Endothelial cell of umbilical vein (primary cell): ENCODE data around the gene TOM1. TPM values are rescaled to one million over a fixed set of nuclear protein-coding genes. Genes with fewer than 3 reads are reported as not detected.

Experiments
- BruUV-seq: library from RNA; stranded (reverse); fragments of 400-500 nt; replicated peaks from 2 replicates; lab custom pipeline; 2021; lab: Mats Ljungman, UMichigan
- CTCF ChIA-PET: fragments of 300-600, 350-600 bp; sonication (Branson Sonifier 250); formaldehyde crosslinking; loops from one replicate; lab custom pipeline; 2021; ENCODE audit warnings: antibody characterized with exemption, inconsistent platforms; lab: Charles Lee
- POLR2A ChIA-PET: fragments of 300-600, 350-600 bp; sonication (Branson Sonifier 250); formaldehyde crosslinking; loops from one replicate; lab custom pipeline; 2021; ENCODE audit warnings: antibody characterized with exemption, inconsistent platforms; lab: Charles Lee
- DNase-seq: peaks from one replicate; pipeline ENCODE4 v3.0.0-alpha.2; 2011; ENCODE audit warnings: low read depth, low spot score
- FAIRE-seq: peaks from 2 replicates; lab custom pipeline; 2011; peaks lifted over from hg19 to GRCh38; lab: Jason Lieb, UNC
- H2AFZ ChIP-seq: 2 replicates; pipeline ENCODE4 v1.6.0; 2012; ENCODE audit warnings: low read depth, low read length, control low read depth, inconsistent platforms
- H3K27ac ChIP-seq: 2 replicates; pipeline ENCODE4 v1.5.1; 2011; ENCODE audit warnings: low read depth, mild to moderate bottlenecking, control low read depth, low read length, moderate library complexity; ENCODE audit not compliant: insufficient read depth
- H3K27me3 ChIP-seq, 2 experiments: 2 replicates each; pipeline versions ENCODE4 v1.6.0 to v1.6.1; 2011; ENCODE audit warnings: low read length in 2 of 2, mixed read lengths in 1 of 2; ENCODE audit not compliant: control insufficient read depth in 2 of 2, insufficient read depth in 2 of 2
- H3K36me3 ChIP-seq, 2 experiments: 2 replicates in 1 of 2; 3 replicates in 1 of 2; pipeline ENCODE4 v1.5.1; 2011; ENCODE audit warnings: low read length in 2 of 2, mild to moderate bottlenecking in 1 of 2, moderate library complexity in 1 of 2; ENCODE audit not compliant: control insufficient read depth in 2 of 2, insufficient read depth in 2 of 2; ENCODE audit errors: extremely low read depth in 1 of 2
- H3K4me1 ChIP-seq: 3 replicates; pipeline ENCODE4 v1.5.1; 2011; ENCODE audit warnings: mild to moderate bottlenecking, low read length; ENCODE audit not compliant: control insufficient read depth, insufficient read depth; ENCODE audit errors: extremely low read depth
- H3K4me2 ChIP-seq: 2 replicates; pipeline ENCODE4 v1.6.1; 2011; ENCODE audit warnings: low read length, control low read depth, mixed read lengths; ENCODE audit not compliant: insufficient read depth
- H3K4me3 ChIP-seq, 3 experiments: fragments of 200-600 bp in 1 of 3; sonication (generic), shearing (Covaris generic) in 1 of 3; replicated peaks in 1 of 3; 2 replicates each; pipeline ENCODE4 v1.5.1; 2011 to 2016; ENCODE audit warnings: control low read depth in 3 of 3, low read length in 3 of 3, mild to moderate bottlenecking in 2 of 3, inconsistent platforms in 1 of 3, low read depth in 1 of 3, moderate library complexity in 1 of 3; ENCODE audit not compliant: insufficient read depth in 1 of 3
- H3K79me2 ChIP-seq: 2 replicates; pipeline ENCODE4 v1.6.0; 2012; ENCODE audit warnings: low read length, inconsistent platforms; ENCODE audit not compliant: control insufficient read depth, insufficient read depth
- H3K9ac ChIP-seq: replicated peaks from 2 replicates; pipeline ENCODE3; 2011; ENCODE audit warnings: low read length, control low read depth; ENCODE audit not compliant: insufficient read depth; ENCODE audit errors: extremely low read depth
- H3K9me1 ChIP-seq: replicated peaks from 3 replicates; pipeline ENCODE4 v1.6.0; 2011; ENCODE audit warnings: mild to moderate bottlenecking, low read length; ENCODE audit not compliant: control insufficient read depth, insufficient read depth; ENCODE audit errors: extremely low read depth
- H3K9me3 ChIP-seq: replicated peaks from 2 replicates; pipeline ENCODE4 v1.5.1; 2012; ENCODE audit warnings: low read length, inconsistent platforms; ENCODE audit not compliant: control insufficient read depth, insufficient read depth
- H4K20me1 ChIP-seq: replicated peaks from 2 replicates; pipeline ENCODE3; 2011; ENCODE audit warnings: mild to moderate bottlenecking, low read length; ENCODE audit not compliant: control insufficient read depth, insufficient read depth; ENCODE audit errors: extremely low read depth
- EZH2 ChIP-seq: IDR thresholded peaks from 2 replicates; pipeline ENCODE4 v1.6.1; 2012; ENCODE audit warnings: borderline replicate concordance, low read depth, mild to moderate bottlenecking, moderate library complexity, low read length, inconsistent platforms; ENCODE audit not compliant: severe bottlenecking
- GATA2 ChIP-seq: IDR thresholded peaks from 2 replicates; pipeline ENCODE4 v1.7.0; 2011; ENCODE audit warnings: low read depth, mild to moderate bottlenecking, moderate library complexity, mixed read lengths, low read length; ENCODE audit not compliant: insufficient read length, insufficient read depth
- JUN ChIP-seq: IDR thresholded peaks from 2 replicates; pipeline ENCODE4 v1.6.1; 2011; ENCODE audit warnings: borderline replicate concordance, low read depth; ENCODE audit not compliant: insufficient read length, insufficient read depth
- MYC ChIP-seq: IDR thresholded peaks from one replicate; pipeline ENCODE4 v1.6.1; 2011; ENCODE audit warnings: mild to moderate bottlenecking, low read depth, low read length
- POLR2A ChIP-seq: IDR thresholded peaks from 2 replicates; pipeline ENCODE4 v1.6.1; 2012; ENCODE audit warnings: low read depth, mild to moderate bottlenecking, control low read depth, low read length
- POLR2AphosphoS5 ChIP-seq: IDR thresholded peaks from 2 replicates; pipeline ENCODE4 v1.6.1; 2012; ENCODE audit warnings: low read depth, mild to moderate bottlenecking, control low read depth, low read length, moderate library complexity; ENCODE audit not compliant: insufficient read depth
- dilution Hi-C: fragments of 300-500 bp; cut with MboI; formaldehyde crosslinking; loops from one replicate; pipeline ENCODE4 v1.15.0; 2019; ENCODE audit warnings: low sequenced_read_pairs; ENCODE audit not compliant: extremely low pct_ligation_motif_present
- intact Hi-C: fragments of 100-400 bp; cut with micrococcal nuclease; formaldehyde crosslinking; loops from one replicate; pipeline ENCODE4 v1.10.0; 2022
- polyA plus RNA-seq, 4 experiments: library from polyadenylated mRNA; depleted of rRNA in 3 of 4; stranded (reverse) in 3 of 4; unstranded in 1 of 4; fragments of >200 nt; gene quantifications; 2 replicates each; pipeline versions ENCODE4 v1.2.1 to v1.2.3, GENCODE V29; 2011 to 2012; ENCODE audit warnings: missing spikeins in 1 of 4
- total RNA-seq: library from RNA; stranded (reverse); gene quantifications from 2 replicates; pipeline ENCODE4 v1.2.3, GENCODE V29; 2021
- TF ChIP-seq, protein P1 (sequence below): IDR thresholded peaks from 2 replicates; pipeline ENCODE4 v1.6.1; 2011; ENCODE audit not compliant: insufficient read depth, insufficient read length

Gene TOM1
- total and polyA plus RNA-seq, 2 donors (not counting 3 experiments of a cell fraction or from before 2014, with no cell fraction given) = 36.4 to 74.4 TPM

DNA sequence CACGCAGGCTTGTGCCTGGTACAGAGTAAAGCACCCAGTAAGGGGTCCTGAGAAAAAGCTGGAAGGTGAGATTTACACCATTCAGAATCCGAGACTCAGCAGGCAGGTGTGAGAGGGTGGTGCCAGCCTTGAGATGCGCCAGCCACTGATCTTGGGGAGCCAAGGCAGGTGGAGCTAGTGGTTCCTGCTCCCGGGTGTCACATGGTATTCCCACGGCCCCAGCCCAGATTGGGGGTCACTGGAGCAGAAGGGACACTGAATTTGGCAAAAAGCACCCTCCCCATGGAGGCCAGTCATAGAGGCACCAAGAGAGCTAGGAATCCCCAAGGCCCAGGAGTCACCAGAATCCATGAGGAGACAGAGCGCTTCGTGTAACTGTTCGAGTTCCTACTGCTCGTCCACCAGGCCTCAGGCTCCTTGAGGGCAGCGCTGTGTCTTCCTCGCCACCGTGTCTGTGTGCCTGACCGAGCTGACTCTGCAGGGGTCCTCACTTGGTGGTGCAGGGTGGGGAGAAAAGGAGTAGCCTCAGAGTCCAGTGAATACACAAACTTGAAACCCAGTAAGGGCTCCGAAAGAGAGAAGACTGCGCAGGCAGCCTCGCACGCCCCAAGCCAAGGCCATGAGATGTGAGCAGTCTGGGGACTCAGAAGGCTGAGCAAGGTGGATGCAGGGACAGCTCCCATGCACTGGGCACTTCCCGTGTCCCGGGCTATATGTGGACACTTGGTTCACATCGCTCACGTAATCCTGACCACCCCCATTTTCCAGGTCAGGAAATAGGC, 28.2 kb downstream of the TOM1 start:
- Histone ChIP-seq H3K27ac (no peak overlapping the region), H3K4me2 (no peak overlapping the region), H3K79me2 (no peaks in the 10 kb centered on the region), H3K9ac (no peak overlapping the region), H3K4me3 (no peak overlapping the region), H4K20me1 (no peaks in the 10 kb centered on the region), H3K9me3 (no peaks in the 10 kb centered on the region), H3K36me3 (peaks cover 2 to 42% of the 10 kb centered on the region in 2 experiments), H3K9me1 (no peaks in the 10 kb centered on the region), H3K4me1 (peaks cover 20% of the 10 kb centered on the region), H2AFZ (no peak overlapping the region), H3K27me3 (no peaks in the 10 kb centered on the region)
- dilution Hi-C loops = no loop called here
- no peak for TF ChIP-seq JUN
- no peak for TF ChIP-seq POLR2A
- no peak for TF ChIP-seq GATA2
- TF ChIP-seq EZH2 = no peak
- no peak for TF ChIP-seq POLR2AphosphoS5
- TF ChIP-seq, protein P1, sequence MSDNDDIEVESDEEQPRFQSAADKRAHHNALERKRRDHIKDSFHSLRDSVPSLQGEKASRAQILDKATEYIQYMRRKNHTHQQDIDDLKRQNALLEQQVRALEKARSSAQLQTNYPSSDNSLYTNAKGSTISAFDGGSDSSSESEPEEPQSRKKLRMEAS = no peak
- no peak for TF ChIP-seq MYC
- ChIA-PET POLR2A (no interaction called here), CTCF (interaction anchor here (1.1 to 3.8 kb wide), 3 partner anchors 14 to 28 kb away, joined by 3 to 17 read pairs (median 4); partner anchors contain the start of gene TOM1)
- no TSS peak for BruUV-seq
- intact Hi-C loops = no loop called here
- DNase-seq (no peak), FAIRE-seq (no peak)
